Smooth muscle cell of the brain vasculature (primary cell): ENCODE data around the gene PPM1L.
A peak's percentile ranks its signal among the peaks of the same experiment; 100 is the strongest.

Source experiments
- DNase-seq: peaks from one replicate; pipeline ENCODE4 v3.0.0-alpha.2; 2012; ENCODE audit warnings: low read depth, low spot score

PPM1L gene

DNA sequence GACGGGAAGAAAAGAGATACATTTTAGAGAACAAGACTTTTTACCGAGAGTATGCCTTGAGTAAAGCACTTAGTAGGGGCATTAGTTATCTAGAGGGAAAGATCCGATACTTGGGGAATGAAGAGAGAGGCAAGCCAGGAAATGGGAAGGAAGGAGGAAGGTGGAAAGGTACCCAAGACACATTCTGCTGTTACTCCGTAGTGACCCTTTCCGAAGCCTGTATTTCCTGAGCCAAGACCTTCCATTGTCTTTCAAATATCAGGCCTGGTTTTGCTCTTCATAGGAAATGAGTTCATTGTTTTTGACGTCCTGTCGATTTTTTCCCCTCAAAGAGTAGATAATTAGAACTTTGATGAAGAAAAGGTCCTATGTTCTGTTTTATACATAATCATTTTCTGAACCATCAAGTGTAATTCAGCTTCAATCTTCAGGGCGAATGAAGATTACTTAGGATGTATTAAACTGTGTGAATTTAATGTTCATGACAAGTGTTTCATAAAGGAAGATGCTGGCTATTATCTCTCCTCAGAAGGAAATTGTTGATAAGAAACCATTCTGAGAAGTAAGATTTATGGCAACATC, 95.7 kb downstream of the PPM1L start:
- no peak for DNase-seq

DNA sequence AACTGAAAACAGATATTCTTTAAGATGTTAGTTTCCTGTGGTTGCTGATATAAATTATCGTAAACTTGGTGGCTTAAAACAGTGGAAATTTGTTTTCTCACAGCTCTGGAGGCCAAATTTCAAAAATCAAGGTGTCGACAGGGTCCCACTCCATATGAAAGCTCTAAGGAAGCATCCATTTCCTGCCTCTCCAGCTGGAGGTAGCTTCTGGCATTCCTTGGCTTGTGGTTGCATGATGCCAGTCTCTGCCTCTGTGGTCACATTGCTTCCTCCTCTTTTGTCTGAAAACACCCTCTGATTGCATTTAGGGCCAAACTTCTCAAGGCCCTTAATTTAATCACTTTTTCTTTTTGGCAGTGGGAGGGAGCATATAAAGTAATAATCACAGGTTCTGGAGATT, 96.8 kb downstream of the PPM1L start:
- DNase-seq, result no peak

DNA sequence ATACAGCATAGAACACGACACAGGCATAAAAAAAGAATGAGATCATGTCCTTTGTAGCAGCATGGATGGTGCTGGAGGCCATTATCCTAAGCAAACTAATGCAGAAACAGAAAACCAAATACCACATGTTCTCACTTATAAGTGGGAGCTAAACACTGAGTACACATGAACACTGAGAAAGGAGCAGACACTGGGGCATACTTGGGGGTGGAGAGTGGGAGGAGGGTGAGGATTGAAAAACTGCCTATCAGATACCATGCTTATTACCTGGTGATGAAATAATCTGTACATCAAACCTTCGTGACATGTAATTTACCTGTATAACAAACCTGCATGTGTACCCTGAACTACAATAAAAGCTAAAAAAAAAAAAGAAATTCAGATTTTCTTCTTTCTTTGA, 100.4 kb downstream of the PPM1L start:
- DNase-seq, result no peak

DNA sequence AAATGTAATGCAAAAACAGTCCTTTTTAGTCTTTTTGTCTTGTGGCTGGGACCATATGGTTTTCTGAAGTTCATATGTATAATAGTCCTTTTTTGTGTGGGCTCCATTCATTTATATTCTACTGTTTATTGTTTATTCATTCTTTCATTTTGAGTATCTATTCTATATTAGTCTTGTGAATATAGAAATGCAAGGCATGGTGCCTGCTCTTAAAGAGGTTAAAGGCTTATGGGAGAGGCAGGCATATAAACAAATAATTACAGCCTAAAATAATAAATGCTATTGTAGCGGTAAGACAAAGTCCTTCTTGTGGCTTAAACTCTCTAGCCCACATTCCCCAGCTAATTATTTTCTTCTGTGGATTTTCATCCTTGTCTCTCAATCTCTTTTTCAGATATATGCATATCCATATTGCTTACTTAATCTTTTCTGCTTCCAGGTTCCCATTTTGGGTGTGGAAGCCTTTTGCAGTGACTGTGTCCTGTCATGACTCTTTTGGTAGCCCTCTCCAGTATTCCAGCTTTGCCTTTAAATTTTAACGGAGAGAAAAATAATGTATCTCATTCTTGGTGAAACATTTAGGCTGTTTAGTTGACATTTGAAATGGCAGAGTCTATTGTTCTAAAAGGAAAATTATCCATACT, 101.6 kb downstream of the PPM1L start:
- DNase-seq, result no peak

DNA sequence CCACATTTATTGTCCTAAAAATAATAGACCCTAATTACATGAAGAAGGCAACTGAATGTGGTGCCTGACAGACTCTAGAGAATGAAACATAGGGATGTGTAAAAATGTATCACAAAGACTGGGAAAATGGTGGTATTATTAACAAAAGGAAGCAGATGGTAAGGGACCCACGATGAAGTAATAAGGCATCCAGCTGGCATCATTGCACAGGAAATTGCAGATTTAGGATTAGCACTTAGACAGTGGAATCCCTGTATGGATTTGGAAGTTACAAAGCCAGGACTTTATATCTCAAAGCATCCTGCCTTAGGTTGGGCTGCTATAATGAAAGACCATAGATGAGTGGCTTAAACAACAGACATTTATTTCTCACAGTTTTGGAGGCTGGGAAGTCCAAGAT, 104.3 kb downstream of the PPM1L start:
- no peak for DNase-seq

DNA sequence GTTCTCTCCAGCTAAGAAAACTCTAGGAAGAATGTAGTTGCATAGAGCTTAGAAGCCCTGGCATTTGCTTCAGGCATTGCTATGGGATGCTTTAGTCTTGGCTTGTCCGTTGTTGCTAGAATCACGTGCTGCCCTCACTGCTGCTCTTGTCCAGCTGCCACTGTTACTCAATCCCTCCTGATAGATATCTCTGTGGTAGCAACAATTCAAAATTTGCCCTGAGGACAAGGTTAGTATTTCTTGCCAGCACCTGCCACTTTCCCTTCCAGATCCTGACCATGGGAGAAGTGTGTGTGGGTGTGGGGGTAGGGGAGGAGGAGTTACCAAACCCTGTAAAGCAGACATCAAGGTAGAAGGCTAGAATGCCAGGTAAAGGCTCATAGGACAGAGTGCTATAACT, 113.8 kb downstream of the PPM1L start:
- no peak for DNase-seq

DNA sequence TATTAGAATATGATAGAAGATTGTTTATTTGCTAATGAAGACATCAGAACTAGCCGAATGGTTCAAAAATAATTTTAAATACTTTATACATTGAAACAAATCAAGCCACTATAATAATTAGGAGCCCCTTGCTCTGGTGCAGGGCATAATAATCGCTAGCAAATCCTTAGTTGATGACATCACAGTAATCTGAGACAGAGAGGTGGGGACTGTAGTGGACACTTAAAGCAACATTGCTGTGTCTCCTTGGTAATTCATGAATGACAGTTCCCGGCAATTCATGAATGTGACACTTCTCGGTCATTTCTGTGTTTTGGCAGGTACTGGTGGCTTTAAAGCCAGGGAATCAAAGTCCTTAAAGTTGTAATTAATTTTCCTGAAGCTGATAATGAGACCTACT, 114.3 kb downstream of the PPM1L start:
- DNase-seq, result no peak

DNA sequence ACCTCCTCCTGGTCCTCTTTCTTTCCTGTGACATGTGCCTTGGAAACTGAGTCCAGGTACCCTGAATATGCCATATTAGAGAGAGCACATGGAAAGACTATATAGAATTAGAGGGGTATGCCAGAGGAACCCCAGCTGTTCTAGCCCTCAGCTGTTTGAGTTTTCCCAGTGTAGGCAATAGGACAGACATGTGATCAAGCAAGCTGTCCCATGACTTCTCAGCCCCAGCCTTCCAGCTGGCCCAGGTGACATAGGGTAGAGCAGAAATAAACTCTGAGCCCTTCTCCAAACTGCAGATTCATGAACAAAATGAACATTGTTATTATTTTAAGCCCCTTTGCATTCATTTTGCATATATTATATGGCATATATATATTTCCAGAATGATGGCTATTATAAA, 118.7 kb downstream of the PPM1L start:
- DNase-seq, result no peak

DNA sequence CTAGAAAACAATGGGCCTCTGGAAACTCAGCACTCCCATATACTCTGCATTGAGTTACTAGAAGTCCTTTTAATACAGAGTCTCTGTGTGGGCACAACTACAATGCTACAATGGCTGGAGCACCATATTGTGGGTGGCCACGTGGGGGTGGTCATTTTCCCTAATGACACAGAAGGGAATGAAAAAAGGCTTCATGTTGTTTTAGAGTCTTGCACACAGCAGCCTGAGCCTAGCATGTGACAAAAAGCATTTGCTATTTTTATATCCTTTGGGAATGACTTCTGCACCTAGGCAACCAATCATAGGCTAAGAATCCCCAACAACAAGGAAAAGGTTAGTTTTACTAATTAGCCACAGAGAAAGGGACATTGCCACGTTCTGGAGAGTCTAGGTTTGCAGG, 120.6 kb downstream of the PPM1L start:
- no peak for DNase-seq

DNA sequence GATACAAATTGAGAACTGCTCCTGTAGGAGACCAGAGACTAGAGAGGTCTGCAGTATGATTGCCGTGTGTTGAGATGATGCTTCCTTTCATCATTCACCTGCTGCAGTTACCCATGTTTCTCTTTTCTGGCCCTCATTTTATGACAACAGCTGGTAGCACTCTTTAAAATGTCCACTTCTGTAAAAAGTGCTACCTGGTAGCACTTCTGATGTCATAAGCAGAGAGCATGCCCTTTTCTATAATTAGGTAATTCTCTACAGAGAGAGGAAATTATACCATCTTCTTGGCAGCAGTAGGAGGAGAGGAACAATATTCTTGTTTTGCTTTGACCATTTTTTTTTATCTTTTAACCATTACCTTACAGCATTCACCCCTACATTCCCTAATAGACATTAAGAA, 123.8 kb downstream of the PPM1L start:
- no peak for DNase-seq

DNA sequence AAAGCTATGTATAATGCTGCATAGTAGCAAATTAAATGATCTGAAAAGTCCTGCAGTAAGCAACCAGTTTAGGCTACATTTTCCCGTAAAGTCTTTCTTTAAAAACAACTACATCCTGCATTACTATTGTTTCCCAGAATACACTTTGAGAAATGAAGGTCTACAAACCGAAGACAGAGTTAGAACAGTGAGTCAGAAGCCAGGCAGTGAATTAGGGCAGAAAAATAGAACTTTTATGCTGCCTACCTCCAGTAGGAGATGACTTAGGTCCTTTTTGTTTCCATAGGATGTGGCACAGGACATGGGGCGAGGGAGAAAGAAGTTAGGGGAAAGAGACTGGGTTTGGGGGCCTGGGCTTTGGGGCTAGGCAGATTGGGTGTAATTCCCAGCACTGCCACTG, 127.3 kb downstream of the PPM1L start:
- DNase-seq, result no peak

DNA sequence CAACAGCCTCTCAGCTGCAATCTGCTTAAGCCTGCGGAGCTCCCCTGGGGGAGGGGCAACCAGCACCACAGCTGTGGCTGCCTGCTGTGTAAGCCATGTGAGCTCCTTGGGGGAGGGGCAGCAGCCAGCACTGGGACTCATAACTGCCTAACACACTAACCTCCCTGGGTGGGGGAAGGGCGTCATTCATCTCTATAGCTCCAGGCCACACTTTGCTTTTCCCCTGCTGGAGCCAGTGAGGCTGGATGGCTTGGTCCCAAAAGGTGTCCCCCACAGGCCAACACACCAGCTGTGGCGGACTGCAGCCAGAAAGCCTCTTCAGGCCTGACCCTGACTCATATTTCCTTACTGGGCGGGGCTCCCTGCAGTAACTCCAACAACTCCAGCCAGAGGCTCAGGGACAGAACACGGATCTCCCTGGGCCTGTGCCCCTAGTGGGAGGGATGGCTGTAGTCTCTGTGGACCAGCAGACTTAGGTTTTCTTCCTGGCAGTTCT, 129.8 kb downstream of the PPM1L start:
- DNase-seq, result peak; percentile 37

DNA sequence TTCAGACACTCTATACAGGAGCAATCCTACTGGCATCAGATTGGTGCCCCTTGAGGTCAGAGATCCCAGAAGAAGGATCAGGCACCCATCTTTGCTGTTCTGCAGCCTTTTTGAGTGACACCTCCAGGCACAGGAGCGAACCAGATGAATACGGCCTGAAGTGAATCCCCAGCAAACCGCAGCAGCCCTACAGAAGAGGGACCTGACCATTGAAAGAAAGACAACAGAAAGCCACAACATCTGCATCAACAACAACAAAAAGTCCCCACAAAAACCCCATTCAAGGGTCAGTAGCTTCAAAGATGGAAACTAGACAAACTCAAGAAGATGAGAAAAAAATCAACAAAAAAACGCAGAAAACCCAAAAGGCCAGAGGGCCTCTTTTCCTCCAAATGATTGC, 130.4 kb downstream of the PPM1L start:
- DNase-seq, result no peak

DNA sequence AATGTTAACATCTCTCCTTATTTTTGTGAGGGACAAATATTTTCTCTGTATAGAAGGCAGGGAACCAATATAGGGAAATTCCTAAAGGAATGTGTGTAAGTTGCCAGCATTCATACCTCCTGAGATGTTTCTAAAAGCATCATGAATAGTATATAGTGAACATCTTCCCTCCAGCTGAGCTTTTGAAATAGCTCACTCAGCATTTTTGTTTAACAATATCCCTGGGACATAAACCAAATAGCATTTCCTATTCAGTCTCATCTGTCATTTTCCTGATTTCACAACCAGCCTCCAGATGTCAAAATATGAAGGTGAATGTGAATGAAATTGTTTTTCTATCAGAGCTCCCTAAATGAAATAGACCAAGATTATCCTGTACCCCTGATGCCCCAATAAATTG, 137.2 kb downstream of the PPM1L start:
- no peak for DNase-seq

DNA sequence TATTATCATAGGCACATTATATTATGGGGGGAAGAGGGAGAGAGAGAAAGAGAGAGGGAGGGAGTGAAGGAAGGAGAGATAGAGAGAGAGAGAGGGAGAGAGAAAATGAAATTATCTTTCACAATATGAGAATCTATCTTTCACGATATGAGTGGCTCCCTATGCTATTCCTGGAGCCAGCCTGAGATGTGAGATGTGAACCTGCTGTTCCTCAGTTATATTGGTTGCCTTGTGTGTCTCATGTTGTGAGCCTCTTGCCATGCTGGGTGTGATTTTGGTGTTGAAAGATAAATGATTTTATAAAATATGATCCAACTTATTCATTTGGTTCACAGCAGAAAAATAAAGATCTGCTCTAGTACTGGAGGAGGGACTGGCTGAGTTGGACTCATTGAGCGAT, 148.7 kb downstream of the PPM1L start:
- DNase-seq, result no peak

DNA sequence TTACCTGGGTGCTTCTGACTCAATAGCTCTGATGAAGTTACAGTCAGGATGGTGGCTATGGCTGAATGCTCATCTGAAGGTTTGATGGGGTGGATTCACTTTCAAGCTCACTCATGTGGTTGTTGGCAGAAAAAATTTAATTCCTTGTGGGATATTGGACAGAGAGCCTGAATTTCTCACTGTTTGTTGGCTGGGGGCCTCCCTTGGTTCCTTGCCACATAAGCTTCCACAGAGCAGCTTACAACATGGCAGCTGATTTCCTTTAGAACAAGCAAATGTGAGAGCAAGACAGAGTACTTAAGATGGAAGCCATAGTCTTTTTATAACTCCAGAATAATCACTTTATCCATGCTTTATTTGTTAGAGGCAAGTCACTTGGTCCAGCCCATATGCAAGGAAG, 150.6 kb downstream of the PPM1L start:
- no peak for DNase-seq

DNA sequence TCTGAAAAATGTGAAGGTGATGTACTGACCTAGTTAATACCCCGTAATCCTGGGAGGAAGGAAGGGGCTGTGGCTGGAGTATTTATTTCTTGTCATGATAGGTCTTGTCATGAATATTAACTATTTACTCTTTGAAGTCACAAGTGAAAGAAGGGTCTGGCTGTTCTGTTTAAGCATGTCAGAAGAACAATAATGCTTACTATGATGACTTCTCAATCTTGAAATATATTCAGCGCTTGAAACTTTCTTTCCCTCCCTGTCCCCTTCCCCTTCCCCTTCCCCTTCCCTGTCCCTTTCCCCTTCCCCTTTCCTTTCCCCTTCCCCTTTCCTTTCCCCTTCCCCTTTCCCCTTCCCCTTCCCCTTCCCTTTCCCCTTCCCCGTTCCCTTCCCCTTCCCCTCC, 153.9 kb downstream of the PPM1L start:
- DNase-seq, result no peak

DNA sequence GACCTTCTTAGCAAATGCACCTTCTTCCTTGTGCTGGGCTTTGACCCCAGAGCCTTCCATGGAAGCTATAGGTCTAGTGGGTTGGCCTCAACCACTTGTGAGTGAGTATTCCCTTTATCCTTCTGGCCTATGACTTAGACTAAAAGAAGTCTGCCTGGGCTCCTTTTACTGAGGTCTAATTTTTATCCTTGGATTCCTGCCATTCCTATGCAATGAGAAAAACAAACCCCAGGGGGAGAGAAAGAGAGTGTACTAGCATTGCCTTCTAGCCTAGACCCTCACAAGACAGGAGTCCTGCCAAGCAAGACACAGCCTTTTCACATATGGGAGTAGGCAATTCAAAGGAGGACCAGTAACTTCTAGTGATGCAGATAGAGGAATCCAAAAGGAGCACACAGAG, 155.4 kb downstream of the PPM1L start:
- no peak for DNase-seq

DNA sequence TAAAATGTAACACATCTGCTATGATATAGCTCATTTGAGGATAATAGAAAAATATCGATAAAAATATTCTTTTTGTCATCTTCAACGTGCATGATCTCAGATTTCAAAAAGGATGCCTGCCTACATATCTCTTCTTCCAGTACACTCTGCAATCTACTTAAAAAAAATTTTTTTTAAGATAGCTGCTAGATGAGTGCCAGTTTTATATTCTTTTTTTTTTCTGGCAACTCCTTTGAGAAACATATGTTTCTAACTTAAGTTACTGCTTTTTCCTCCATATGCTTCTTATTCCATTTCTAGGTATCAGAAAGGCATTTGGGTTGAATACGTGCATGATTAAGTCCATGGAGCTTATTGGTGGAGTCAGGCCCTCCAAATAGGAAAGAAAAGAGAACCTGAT, 160.4 kb downstream of the PPM1L start:
- DNase-seq, result no peak

DNA sequence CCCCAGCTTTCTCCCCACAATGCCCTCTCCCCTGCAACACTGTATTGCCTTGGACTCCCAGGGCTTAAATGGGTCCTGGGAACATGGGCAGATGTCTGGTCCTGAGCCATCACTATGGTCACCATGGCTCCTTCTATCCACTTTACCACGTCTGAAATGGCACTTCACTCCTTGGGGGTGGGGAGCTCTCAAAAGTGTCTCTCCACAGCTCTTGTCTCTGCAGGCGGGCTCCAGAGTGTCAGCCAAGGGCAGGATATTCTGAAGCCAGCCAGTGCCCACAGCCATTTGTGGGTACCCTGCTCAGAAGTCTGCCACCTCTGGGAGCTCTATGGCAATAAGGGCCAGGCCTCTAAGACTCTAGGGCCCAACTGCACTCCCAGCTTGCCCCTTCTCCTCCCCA, 163.9 kb downstream of the PPM1L start:
- no peak for DNase-seq

DNA sequence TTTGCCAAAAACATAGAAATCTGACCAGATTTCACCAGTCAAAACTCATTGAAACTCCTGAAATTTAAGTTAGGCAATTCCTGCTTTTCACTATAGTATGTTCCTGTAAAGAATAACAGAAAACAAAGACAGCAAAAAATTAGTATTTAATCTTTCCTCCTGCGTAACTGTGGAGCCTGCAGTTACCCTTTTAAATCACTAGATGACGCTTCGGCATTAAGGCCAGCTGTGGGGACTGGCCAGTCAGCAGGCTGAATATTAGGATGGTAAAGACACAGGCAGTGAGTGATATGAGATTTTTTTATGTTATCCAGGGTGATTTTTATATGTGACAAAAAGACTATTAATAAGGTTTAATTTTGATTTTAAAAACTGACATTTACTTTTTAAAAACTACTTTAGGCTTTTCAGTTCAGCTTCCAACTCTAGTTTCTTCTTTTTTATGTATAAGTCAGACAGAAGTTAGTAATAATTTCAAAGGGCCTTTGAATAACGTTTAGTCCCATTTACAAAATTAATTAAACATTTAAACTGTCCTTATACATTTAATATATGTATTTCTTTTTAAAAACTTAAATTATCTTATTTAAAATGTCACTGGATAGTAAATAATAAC, 165.1 kb downstream of the PPM1L start:
- DNase-seq, result peak; percentile 13

DNA sequence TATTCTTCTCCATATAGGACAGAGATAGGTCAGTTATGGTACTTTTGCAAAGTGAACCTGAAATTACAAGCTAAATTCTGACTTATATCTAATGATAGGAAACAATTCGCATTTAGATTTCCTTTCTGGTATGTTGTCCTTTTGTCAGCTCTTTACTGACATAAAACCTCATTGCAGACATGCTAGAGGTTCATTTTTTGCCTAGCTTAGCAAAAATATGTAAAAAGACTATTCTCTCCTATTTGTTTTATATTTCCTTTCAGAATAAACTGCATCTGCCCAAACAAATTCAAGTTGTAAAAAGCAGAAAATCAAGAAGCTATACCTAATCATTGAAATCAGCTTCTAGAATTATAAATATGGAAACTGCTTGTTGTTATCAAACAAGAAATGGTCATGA, 168.7 kb downstream of the PPM1L start:
- DNase-seq, result no peak

DNA sequence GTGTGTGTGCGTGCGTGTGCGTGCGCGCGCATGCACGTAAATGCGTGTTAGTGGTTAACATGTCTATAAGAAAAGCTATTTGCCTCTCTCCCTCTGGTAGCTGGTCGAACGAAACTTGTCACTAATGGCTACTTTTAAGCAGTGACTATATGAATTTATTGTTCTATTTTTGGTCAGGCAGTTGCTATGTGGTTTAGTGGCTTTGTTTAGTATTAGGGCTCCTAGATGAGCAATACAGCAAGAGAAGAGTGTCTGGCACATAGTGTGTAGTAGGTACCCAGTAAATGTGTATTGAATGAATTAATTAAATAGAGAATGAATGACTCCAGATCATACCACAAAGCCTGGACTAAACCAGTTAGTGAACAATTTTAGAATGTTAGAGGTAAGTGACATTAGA, 171.6 kb downstream of the PPM1L start:
- no peak for DNase-seq
